ENCODE measurements around the gene ANXA5.
"Not testable (repeated sequence)": the region's sequence is repeated elsewhere in the genome, so short reads cannot be mapped to it uniquely, and the experiment has no call there.

The ANXA5 gene

DNA sequence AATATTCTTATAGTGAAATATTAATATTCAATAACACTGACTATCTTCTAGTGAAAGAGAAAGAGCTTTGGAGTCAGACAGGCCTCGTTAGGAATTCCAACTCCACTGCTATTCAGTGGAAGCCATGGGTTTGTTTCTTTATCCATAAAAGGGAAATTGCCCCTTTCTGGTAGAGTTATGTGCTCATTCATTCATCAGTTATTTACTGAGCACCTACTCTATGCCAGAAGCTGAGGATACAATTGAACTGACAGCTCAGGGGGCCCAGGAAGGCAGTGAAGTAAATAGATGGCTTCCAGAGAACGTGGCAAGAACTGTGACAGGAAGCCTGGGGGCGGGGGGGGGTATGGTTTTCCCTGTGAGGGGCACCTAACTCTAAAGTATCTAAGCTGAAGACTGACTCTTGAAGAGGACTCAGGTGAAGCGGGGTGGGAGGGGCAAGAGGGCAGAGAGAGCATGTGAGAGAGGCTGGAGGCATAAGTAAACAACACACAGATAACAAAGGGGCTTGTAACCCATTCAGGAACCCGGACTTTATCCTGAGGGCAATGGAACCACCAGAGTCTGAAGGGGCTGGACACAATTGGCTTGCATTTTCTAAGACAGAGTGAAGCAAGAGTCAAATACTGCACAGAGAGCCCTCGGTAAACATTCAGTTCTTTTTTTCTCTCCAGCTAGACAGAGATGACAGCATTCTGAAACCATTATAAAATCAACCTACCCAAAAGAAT is 20.3 kb downstream of the ANXA5 start:
- no peak for DNase-seq

DNA sequence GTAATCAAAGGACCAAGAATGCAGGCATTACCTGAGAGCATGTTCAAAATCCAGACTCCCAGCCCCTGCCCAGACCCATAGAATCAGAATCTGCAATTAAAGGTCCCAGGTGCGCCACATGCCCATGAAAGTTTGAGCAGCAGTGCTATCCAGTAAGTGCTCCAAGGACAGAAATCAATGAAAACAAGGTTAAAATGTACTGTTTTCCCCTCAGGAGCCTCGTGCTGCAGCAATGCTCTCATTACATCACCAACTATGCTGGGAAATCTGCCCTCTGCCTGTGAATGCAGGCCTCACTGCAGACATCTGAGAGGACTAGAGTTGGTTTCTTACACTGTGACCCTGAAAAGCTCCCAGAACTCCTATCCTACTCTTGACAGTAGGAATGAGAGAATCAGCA is 21.1 kb downstream of the ANXA5 start:
- DNase-seq: no peak

DNA sequence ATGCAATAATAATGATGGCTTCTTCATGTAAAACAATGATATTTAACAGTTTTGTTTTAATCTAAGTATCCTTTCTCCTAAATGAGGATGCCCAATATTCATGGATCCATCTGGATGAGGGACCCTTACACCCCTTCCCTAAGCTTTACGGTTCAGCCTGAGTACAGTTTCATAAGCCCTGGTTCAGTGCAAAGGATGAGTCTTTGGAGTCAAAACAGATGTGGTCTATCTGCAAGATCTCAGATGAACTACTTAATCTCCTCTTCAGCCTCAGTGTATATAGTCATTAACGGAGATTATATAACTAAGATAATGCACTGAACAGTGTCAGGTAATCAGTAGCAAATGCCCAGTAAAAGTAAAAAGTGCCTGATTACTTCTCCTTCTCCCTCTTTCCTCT is 22.1 kb downstream of the ANXA5 start:
- no peak for DNase-seq

DNA sequence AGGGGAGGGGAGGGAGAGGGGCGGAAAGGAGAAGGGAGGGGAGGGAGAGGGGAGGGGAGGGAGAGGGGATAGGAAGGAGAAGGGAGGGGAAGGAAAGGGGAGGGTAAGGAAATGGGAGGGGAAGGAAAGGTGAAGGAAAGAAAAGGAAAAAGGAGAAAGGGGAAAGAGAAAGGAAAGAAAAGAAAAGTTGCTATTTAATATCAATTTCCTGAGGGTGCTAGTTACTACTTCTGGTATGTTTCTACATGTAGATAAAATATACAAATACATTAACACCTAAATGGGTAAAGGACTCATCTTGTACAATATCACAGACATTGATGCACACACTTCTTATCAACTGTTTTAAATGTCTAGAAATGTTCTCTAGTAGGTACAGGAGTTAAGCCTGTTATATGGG is 22.6 kb downstream of the ANXA5 start:
- DNase-seq: no peak

DNA sequence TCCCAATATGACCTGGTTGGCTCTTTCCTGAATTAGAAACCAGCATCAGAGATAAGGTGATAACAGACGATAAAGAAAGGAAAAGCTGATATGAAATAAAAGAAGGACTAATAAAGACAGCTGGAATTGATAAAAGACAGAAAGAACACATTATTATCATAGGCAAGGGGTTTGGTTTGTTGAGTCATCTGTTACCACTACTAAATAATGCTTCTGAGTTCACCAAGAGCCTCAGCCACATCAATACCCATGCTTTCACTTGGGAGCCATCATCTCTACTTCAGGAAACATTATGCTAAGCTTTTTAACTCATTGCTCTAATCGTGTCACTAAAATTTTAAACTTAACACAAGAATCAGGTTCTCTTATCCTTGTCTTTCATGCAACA is 27.6 kb downstream of the ANXA5 start:
- no peak for DNase-seq

DNA sequence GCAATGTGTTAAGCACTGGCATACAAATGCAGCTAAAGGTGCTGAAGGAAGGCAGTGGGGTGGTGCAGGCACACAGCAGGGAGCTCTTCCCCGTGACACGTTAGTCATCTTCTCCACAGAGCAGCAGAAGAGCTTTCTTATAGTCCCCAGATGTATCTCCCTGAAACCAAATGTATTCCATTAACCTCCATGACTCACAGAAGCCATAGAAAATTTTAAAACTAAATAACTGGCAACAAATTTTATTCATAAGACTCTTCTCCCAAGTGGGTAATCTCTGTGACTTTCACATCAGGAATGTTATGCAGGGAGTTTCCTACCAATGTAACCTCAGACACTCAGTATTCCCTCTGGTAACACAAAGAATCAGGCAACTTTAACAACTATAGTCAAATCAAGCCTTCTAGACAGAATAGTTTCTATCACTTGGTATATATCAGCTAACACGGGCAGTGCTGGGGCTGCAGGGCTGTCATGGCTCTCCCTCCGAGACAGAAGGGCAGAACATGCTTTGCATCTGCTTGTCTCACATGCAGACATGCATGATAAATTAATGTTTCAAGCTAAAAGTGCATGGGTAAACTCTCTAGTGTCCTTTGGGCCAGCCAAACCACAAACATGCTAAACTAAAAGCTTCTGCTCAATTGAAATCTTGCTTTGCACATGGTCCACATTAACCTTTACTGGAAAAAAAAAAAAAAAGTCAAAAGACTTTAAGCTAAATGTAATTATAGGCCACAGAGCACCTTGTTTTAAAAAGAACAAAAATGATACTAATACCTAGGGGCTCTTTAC is 28.2 kb downstream of the ANXA5 start:
- no peak for DNase-seq

DNA sequence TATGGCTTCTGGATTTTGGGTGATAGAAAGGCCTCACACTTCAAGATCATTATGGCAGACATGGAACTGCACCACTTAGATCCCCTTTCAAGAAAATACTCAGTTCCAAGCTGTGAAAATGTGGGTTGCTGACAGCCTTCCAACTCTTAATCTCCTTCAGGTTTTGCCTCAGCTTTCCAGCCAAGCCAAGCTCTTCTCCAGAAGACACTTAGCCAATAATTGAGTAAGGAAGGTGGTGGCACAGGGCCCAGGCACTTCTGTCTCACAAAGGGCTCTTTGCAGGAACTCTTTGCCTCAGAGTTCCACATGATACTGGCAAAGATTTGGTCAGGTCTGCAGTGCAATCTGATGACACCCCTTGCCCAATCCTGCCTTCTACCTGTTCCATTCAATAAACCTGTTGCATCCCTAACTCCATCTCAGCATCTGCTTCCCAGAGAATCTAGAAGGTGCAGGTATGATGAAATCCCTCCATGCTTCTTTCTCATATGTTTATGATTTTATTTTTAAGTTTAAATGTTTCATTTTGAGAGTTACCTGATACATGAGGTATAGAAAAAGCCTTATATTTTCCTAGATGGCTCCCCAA is 30.6 kb downstream of the ANXA5 start:
- no peak for DNase-seq

DNA sequence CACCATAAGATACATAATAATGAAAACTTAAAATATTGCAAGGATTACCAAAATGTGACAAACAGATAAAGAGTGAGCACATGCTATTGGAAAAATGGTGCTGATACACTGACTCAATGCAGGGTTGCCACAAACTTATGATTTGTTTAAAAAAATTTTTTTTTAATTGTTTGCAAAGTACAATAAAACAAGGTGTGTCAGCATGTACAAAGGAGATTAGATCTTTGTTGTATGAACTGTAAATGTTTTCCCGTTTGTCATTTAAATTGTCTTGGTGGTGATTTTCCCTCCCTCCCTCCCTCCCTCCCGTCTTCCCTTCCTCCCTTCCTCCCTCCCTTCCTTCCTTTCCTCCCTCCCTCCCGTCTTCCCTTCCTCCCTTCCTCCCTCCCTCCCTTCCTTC is 31.4 kb downstream of the ANXA5 start:
- DNase-seq: no peak

DNA sequence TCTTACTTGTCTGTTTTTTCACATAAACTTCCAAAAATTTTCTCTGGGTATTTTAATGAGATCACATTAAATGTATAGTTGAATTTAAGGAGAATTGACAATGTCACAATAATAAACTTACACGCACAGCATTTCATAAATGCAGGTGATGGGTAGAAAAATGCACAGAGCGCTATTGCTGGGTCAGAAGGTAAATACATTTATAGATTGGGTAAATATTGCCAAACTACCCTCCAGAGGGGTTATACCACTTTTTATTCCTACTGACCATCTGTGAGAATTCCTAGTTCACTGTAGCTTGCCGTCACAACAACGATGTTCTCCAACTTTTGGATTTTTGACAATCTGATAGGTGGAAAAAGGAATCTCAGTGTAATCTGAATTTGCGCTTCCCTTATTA is 34.6 kb downstream of the ANXA5 start:
- no peak for DNase-seq

DNA sequence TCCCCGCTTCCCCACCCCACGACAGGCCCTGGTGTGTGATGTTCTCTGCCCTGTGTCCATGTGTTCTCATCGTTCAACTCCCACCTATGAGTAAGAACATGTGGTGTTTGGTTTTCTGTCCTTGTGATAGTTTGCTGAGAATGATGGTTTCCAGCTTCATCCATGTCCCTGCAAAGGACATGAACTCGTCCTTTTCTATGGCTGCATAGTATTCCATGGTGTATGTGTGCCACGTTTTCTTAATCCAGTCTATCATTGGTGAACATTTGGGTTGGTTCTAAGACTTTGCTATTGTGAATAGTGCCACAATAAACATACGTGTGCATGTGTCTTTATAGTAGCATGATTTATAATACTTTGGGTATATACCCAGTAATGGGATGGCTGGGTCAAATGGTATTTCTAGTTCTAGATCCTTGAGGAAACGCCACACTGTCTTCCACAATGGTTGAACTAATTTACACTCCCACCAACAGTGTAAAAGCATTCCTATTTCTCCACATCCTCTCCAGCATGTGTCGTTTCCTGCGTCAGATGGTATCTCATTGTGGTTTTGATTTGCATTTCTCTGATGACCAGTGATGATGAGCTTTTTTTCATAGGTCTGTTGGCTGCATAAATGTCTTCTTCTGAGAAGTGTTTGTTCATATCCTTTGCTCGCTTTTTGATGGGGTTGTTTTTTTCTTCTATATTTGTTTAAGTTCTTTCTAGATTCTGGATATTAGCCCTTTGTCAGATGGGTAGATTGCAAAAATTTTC is 36.4 kb downstream of the ANXA5 start:
- not testable (repeated sequence) for DNase-seq

DNA sequence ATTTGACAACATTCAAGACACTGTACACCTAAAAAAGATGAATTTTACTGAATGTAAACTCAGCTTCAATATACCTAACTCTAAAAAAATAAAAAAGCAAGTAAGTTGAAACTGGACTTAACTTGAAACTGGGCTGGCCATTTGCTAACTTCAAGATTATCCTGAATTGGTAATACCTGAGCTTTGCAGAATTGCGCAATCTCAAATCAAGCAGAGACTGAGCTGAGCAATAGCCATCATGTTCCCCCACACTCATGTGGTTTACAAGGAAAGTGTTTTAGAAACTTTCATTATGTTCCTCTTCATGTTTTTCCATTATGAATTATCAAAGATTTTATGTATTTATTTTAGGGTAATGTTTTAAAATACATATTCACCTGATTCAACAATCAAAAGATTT is 38.7 kb downstream of the ANXA5 start:
- no peak for DNase-seq

DNA sequence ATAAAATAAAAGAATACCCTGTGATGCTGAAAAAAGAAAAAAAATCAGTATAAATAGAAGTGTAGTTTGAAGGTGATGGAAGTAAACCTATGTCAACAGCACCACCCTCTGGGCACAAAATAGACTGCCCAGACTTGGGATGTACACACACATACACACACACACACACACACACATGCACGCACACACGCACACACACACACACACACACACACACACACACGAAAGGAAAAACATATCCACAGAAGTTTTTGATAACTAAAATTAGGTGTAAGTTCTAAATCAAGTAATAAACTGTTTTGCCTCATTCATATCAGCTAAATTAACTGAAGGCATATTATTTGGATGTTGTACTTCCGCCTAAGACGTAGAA is 40.5 kb downstream of the ANXA5 start:
- DNase-seq: peak; percentile 7

DNA sequence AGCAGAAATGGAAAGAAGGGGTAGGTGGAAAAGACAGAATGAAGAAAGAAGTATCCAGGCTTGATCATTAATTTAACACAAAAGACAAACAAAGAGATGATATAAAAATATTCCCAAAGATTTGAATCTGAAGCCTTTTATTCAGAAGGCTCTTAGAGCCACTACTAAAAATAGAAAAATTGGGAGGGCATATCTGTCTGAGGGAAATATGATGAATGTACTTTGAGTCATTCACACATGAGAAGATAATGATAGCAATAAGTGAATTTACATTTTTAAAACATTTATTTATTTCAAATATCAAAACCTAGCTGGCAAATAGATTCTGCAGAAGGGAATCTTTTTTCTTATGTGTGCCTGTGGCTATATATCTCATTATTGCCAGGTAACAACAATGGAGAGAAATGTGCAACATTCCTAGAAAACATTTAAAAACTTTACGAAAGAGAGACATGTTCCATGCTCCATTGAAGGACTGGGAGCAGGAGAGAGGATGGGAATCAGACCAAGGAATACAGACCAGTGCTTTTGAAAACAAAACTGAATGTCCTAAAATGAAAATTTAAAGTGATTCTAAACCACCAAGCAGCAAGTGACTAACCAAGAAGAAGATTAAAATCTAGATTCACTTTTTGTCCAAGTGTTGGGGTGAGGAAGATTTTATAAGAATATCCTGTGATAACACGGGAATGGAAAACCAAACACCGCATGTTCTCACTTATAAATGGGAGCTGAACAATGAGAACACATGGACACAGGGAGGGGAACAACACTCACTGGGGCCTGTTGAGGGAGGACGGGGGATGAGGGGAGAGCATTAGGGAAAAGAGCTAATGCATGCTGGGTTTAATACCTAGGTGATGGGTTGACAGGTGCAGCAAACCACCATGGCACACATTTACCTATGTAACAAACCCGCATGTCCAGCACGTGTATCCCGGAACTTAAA is 41.2 kb downstream of the ANXA5 start:
- no peak for DNase-seq

DNA sequence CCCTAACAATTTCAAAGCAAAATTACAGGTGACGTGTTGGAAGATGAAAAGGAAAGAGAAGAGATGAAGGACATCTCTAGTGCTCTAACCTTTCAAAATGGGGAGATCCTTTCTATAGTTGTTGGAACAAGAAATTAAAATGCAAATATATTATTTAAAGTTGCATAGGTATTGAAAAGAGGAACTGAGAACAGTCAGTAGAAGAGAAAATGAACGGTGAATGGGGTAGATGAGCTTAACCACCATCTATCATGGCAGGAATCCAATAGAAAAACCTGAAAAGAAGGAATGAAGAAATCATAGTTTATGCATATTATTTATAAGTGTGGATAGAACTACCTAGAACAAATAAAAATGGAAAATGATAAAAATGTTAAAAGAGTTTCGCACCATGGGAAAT is 42.0 kb downstream of the ANXA5 start:
- no peak for DNase-seq

DNA sequence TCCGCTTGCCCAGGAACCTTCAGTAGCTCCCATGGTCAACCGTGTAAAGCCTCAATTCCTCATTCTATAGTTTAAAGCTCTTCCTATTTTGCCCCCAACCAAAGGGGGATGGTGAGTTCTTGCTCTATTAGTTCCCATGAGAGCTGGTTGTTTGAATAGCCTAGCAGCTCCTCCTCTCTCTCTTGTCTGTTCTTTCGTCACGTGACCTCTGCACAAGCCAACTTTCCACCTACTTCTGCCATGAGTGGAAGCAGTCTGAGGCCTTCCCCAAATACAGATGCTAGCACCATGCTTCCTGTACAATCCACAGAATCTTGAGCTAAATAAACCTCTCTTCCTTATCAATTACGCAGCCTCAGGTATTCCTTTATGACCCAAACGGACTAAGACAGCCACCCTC is 42.8 kb downstream of the ANXA5 start:
- DNase-seq: no peak

DNA sequence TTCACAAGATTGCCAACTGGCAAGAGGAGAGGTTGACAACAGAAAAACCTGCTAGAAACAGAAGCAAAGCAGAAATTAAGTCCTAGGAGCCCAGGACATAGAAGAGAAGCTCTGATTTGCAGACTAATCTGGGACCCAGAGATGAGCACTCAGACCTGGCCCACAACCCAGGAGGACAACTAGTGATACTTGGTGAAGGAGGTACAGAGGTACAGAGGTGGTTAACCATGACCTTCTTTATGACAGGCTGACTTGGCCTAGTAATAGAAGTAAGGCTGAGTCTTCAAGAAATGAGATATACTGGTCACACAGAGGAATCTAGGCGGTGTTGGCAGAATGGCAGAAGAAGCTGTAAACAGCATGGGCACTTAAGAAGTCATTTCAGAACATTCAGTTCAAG is 43.6 kb downstream of the ANXA5 start:
- DNase-seq: no peak

DNA sequence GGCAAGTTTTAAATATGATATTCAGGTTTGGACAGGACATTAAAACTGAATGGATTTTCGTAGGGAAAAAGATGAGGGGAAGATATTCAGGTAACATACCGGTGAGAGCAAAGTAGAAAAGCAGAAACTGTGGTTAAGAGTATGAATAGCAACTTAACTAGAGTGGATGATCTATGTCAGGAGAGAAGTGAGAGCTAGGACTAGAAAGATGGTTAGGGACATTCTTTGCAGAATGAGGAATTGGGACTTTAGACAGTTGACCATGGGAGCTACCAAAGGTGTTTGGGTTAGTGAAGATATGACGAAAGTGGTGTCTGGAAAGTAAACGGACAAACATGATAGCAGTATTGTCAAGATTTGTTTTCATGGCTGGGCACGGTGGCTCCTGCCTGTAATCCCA is 45.2 kb downstream of the ANXA5 start:
- DNase-seq: no peak

DNA sequence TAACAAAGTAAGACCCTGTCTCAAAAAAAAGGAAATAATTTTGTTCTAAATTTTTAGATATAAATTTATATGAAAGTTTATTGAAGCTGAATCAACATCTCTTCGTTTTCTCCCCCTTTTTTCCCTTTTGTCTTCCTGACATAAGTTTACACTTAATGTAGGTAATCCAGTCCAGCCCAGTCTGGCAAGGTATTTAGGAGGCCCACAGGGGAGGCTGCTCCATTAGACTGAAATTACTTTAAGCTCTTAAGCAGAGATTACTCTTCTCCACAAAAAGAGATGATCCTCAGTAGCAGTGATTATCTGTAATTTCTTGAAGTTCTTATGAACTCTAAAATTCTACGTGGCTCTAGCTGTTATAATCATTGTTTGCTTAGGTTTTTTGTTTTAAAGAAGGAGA is 46.0 kb downstream of the ANXA5 start:
- DNase-seq: no peak

DNA sequence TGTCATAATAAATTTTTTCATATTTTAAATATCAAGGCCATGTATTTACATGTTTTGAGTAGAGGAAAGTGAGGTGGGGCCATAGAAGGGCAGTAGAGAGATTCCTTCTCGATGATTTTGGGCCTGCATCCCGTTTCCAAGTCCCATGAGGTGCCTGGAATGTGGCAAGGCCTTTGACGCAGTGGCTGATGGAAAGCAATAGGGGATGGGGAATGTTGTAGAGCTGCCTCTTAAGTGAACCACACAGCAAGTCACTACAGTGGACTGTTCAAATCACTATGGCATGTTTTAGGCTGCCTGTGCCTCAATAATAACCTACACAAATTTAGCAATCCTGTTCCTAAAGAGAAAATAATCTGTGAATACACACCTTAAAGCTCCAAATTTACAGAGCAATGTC is 48.3 kb downstream of the ANXA5 start:
- no peak for DNase-seq

DNA sequence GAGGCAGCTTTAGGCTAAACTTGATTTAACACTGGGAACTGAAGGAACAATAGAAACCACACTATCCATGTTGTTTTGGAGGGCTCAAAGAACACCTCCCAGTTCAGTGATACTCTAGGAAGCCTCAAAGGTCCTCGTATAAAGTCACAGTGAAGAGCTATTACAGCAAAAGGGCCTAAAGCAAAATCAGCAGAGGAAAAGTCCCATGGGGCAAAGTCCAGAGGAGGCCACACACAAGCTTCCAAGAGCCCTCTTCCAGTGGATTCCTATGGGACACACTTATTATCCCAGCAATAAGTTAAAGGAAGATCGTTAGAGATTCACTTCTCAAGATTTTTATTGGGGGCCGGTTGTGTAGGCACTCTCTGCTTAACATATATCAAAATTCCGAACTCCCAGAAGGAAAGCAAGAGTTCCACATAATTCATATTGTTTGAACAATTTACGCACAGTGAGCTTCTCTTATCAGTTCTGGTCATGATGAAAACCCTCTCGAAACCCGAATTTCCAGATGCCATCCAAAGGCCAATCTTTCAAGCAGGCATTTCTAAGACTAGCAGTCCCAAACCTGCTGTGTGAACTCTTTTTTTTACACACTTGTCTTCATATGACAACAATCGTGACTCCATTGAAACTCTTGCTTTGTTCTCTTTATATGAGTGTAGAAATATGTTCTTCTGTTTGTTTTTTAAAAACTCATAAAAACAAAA is 53.7 kb downstream of the ANXA5 start:
- DNase-seq: no peak

DNA sequence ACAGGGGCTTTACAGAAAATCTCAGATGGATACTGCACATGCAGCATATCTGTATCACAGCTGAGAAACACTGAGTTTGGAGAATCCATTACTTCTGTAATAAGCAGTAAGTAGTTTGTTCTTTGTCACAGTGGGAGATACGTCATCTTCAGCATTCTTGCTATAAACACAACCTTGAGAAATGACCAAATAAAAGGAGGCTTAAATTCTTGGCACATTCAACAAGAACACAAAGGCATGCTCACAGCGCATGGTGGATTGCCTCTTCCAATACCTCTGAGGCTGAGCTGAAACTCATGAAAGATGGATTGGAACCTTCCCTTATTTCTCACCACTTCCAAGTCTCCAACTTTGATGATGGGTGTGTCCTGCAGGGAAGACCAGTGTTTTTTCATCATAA is 54.5 kb downstream of the ANXA5 start:
- no peak for DNase-seq

DNA sequence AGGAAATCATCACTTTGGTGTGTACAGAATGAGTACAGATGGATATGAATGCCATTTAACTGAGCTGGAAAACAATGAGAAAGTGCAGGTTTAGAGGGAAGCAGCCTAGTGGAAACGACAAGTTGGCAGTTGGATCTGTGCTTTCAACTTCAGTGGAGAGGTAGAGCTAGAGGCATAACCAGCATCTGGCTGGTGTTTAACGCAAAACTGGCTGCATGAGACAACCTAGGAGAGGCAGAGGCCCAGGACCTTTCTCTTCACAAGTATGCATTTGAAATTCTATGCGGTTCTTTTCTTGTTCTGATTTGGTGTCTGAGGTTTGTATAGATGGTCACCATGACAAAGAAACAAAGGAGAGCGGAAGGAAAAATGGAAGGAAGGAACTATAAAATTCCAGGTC is 63.1 kb downstream of the ANXA5 start:
- no peak for DNase-seq

All from NCI-H510A (cell line).